ENCODE measurements around the gene SETDB2.
A peak's percentile ranks its signal among the peaks of the same experiment; 100 is the strongest.

SETDB2 gene

GRCh38 chr13:49443704-49444523 is at the start of gene SETDB2, which contains the start of gene CAB39L:
SETDB2 (plus strand) TSS chr13:49444274; CDS start chr13:49451894, 7,620 bp downstream.
CAB39L (minus strand) TSS chr13:49444064; CDS start chr13:49382910, 61,154 bp downstream.
- peak; percentile 100 for DNase-seq

GRCh38 chr13:49395451-49395865 is 48.6 kb upstream of the SETDB2 start:
- no peak for DNase-seq

GRCh38 chr13:49395878-49396380 is 48.1 kb upstream of the SETDB2 start:
- DNase-seq = no peak

- no peak for DNase-seq
These were observed 44.1 kb upstream of the SETDB2 start for GRCh38 chr13:49399801-49400472.

GRCh38 chr13:49400755-49401659 is 43.1 kb upstream of the SETDB2 start:
- DNase-seq = no peak

GRCh38 chr13:49403996-49404702 is 39.9 kb upstream of the SETDB2 start:
- no peak for DNase-seq

GRCh38 chr13:49404703-49405020 is 39.4 kb upstream of the SETDB2 start:
- no peak for DNase-seq

GRCh38 chr13:49407068-49407467 is 37.0 kb upstream of the SETDB2 start:
- no peak for DNase-seq

GRCh38 chr13:49407936-49408335 is 36.1 kb upstream of the SETDB2 start:
- no peak for DNase-seq

- DNase-seq = no peak
These were observed 35.1 kb upstream of the SETDB2 start for GRCh38 chr13:49409008-49409407.

GRCh38 chr13:49410006-49410405 is 34.1 kb upstream of the SETDB2 start:
- DNase-seq = no peak

GRCh38 chr13:49410477-49410876 is 33.6 kb upstream of the SETDB2 start:
- no peak for DNase-seq

- no peak for DNase-seq
These were observed 32.7 kb upstream of the SETDB2 start for GRCh38 chr13:49411353-49411752.

- DNase-seq = no peak
These were observed 31.3 kb upstream of the SETDB2 start for GRCh38 chr13:49412749-49413148.

- DNase-seq = no peak
These were observed 26.9 kb upstream of the SETDB2 start for GRCh38 chr13:49417161-49417560.

GRCh38 chr13:49418206-49418605 is 25.9 kb upstream of the SETDB2 start:
- DNase-seq = no peak

- no peak for DNase-seq
These were observed 24.8 kb upstream of the SETDB2 start for GRCh38 chr13:49419276-49419675.

GRCh38 chr13:49421391-49421790 is 22.7 kb upstream of the SETDB2 start:
- peak; percentile 37 for DNase-seq

GRCh38 chr13:49424011-49424560 is 20.0 kb upstream of the SETDB2 start:
- DNase-seq = no peak

- no peak for DNase-seq
These were observed 15.9 kb upstream of the SETDB2 start for GRCh38 chr13:49428041-49428763.

GRCh38 chr13:49429121-49429520 is 15.0 kb upstream of the SETDB2 start:
- no peak for DNase-seq

Data from CD4-positive, alpha-beta T cell treated with Interleukin-12 subunit alpha and Interleukin-12 subunit beta, for 1 hour (primary cell).